Measurements from ENCODE around the gene AKAP13.

The AKAP13 gene

DNA sequence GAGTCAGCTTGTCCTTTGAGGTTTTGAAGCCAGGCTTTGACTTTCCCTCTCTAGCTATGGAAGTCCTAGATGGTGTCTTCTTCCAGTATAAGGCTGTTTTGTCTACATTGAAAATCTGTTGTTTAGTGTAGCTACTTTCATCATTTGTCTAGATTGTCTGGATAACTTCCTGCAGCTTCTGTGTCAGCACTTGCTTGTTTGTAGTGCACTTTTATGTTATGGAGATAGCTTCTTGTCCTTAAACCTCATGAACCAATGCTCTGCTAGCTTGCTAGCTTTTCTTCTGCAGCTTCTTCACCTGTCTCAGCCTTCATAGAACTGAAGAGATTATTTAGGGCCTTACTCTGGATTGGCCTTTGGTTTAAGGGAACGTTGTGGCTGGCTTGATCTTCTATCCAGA, 43.8 kb downstream of the AKAP13 start:
- peaks cover 13% of the 10 kb centered on the region for H3K79me2 ChIP-seq
- no peak overlapping the region for H3K27ac ChIP-seq
- no peak overlapping the region for H3K4me3 ChIP-seq (ENCODE audit: low read depth, low read length)
- no peak overlapping the region for H3K9ac ChIP-seq
- H3K4me2 ChIP-seq (ENCODE audit: low read length) = no peak overlapping the region
- no peaks in the 10 kb centered on the region for H3K9me3 ChIP-seq (ENCODE audit: control insufficient read depth, low read length)
- H3K27me3 ChIP-seq (ENCODE audit: control insufficient read depth, insufficient read depth, low read length) = no peaks in the 10 kb centered on the region
- H3K36me3 ChIP-seq (ENCODE audit: control insufficient read depth, insufficient read depth, low read length) = no peaks in the 10 kb centered on the region
- no peaks in the 10 kb centered on the region for H3K4me1 ChIP-seq
- TF ChIP-seq CTCF (IDR thresholded peaks at IDR 0.05) = no peak
- no peak overlapping the region for H2AFZ ChIP-seq

DNA sequence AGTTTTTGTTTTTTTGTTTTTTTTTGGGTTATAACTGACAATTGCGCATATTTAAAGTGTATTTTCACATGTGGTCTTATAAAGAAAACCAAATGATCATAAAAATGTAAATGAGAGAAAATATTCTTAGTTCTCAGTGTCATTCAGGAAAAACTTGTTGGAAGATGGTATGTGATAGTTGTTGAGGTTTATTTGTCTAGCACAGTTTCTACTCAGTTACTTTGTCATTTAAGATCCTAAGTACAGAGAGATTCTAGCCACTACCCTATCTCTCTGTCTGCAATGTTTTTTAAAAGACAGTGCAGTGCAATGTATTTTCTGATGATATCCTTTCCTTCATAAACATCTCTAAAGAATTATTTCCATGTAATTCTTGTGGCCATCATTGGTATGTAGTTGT, 46.1 kb downstream of the AKAP13 start:
- H3K27me3 ChIP-seq (ENCODE audit: control insufficient read depth, insufficient read depth, low read length) = no peaks in the 10 kb centered on the region
- no peaks in the 10 kb centered on the region for H3K36me3 ChIP-seq (ENCODE audit: control insufficient read depth, insufficient read depth, low read length)
- H3K4me3 ChIP-seq (ENCODE audit: low read depth, low read length) = no peak overlapping the region
- H3K4me1 ChIP-seq = no peaks in the 10 kb centered on the region
- no peak overlapping the region for H3K4me2 ChIP-seq (ENCODE audit: low read length)
- no peaks in the 10 kb centered on the region for H3K9me3 ChIP-seq (ENCODE audit: control insufficient read depth, low read length)
- H3K9ac ChIP-seq = no peak overlapping the region
- H3K79me2 ChIP-seq = peaks cover 10% of the 10 kb centered on the region
- no peak overlapping the region for H2AFZ ChIP-seq
- TF ChIP-seq CTCF (IDR thresholded peaks at IDR 0.05) = no peak
- H3K27ac ChIP-seq = no peak overlapping the region

DNA sequence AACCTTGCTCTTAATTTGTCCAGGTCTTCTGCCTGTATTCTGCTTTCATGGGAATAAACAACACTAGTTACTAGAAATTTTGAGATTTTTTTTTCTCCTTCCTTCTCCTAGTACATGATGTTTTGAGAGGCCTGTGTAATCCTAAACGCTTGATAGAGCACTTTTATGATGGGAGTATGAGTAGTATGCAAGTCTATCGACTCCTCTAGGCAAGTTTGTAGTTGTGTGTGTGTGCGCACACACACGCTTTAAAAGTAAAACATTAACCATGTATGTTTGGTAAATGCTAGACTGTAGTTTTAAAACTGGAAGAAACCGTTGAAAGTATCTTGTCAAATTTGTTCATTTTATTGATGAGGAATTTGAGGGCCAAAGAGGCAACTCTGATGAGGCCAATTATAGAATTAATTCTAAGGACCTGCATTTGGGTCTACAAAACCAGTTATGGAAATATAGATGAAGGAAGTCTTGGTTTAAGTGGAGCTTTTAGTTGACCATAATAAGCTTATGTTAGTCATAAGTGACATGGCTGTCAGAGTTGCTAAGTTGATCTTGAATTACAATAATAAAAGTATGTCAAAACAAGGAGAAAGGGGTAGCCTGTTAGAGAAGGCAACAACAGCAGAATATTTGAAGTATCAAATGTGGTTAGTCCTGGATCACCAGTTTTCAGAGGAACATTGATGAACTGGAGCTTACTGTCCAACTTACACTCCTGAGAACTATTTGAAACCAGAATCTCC, 47.1 kb downstream of the AKAP13 start:
- H3K4me2 ChIP-seq (ENCODE audit: low read length) = no peak overlapping the region
- no peak overlapping the region for H3K27ac ChIP-seq
- no peak overlapping the region for H2AFZ ChIP-seq
- H3K4me1 ChIP-seq = no peaks in the 10 kb centered on the region
- no peaks in the 10 kb centered on the region for H3K9me3 ChIP-seq (ENCODE audit: control insufficient read depth, low read length)
- no peak overlapping the region for H3K9ac ChIP-seq
- H3K4me3 ChIP-seq (ENCODE audit: low read depth, low read length) = no peak overlapping the region
- TF ChIP-seq CTCF (IDR thresholded peaks at IDR 0.05) = no peak
- no peaks in the 10 kb centered on the region for H3K36me3 ChIP-seq (ENCODE audit: control insufficient read depth, insufficient read depth, low read length)
- H3K79me2 ChIP-seq = peaks cover 10% of the 10 kb centered on the region
- H3K27me3 ChIP-seq (ENCODE audit: control insufficient read depth, insufficient read depth, low read length) = no peaks in the 10 kb centered on the region

DNA sequence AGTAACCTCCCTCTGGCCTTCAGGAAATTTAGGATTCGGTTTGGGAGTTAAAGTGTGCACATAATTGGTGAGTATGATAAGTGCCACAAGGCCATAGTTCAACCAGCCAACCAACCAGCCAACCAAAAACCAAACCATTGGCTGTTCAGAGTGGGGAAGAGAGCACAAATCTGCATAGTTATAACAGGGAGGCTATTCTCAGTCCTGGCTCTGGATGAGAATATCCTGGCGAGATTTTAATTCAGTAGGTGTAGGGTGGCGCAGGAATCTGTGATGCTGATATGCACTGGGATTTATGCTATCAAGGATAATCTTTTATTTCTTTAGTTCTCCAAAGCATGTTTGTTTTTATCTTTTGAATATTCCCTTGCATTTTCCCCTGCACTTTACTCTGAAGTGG, 49.1 kb downstream of the AKAP13 start:
- H3K9me3 ChIP-seq (ENCODE audit: control insufficient read depth, low read length) = no peaks in the 10 kb centered on the region

More for the DNA sequence above, 49.1 kb downstream of the AKAP13 start:
- H3K27me3 ChIP-seq (ENCODE audit: control insufficient read depth, insufficient read depth, low read length) = no peaks in the 10 kb centered on the region
- no peak overlapping the region for H3K9ac ChIP-seq
- H3K4me1 ChIP-seq = no peaks in the 10 kb centered on the region
- no peak overlapping the region for H3K4me3 ChIP-seq (ENCODE audit: low read depth, low read length)
- H3K27ac ChIP-seq = no peak overlapping the region
- no peak overlapping the region for H3K4me2 ChIP-seq (ENCODE audit: low read length)
- no peaks in the 10 kb centered on the region for H3K36me3 ChIP-seq (ENCODE audit: control insufficient read depth, insufficient read depth, low read length)
- peaks cover 4% of the 10 kb centered on the region for H3K79me2 ChIP-seq
- no peak for TF ChIP-seq CTCF (IDR thresholded peaks at IDR 0.05)
- no peak overlapping the region for H2AFZ ChIP-seq

Measured in parathyroid adenoma (tissue), 2 donors.